ENCODE data around the gene FAM131C.
"Not testable (repeated sequence)": the region's sequence is repeated elsewhere in the genome, so short reads cannot be mapped to it uniquely, and the experiment has no call there.

FAM131C gene

GRCh38 chr1:16041200-16041599, 32.3 kb downstream of the FAM131C start:
- in situ Hi-C loops (cut with MboI; ENCODE audit: low pct_unique_long_range_greater_than_20kb, low sequenced_read_pairs, unreplicated experiment), result no loop called here
- no peak for TF ChIP-seq CTCF (IDR thresholded peaks at IDR 0.05; ENCODE audit: extremely low read depth, insufficient read depth, missing control alignments)
- DNase-seq (ENCODE audit: low spot score), result no peak

GRCh38 chr1:16039871-16040270, 33.6 kb downstream of the FAM131C start:
- in situ Hi-C loops (cut with MboI; ENCODE audit: low pct_unique_long_range_greater_than_20kb, low sequenced_read_pairs, unreplicated experiment); DNase-seq (ENCODE audit: low spot score): not testable (repeated sequence)

GRCh38 chr1:16038620-16038912, 34.9 kb downstream of the FAM131C start:
- DNase-seq (ENCODE audit: low spot score), result no peak
- in situ Hi-C loops (cut with MboI; ENCODE audit: low pct_unique_long_range_greater_than_20kb, low sequenced_read_pairs, unreplicated experiment), result no loop called here
- no peak for TF ChIP-seq CTCF (IDR thresholded peaks at IDR 0.05; ENCODE audit: extremely low read depth, insufficient read depth, missing control alignments)

- in situ Hi-C loops (cut with MboI; ENCODE audit: low pct_unique_long_range_greater_than_20kb, low sequenced_read_pairs, unreplicated experiment); DNase-seq (ENCODE audit: low spot score): not testable (repeated sequence)
These were observed 37.0 kb downstream of the FAM131C start for GRCh38 chr1:16036461-16036860.

- DNase-seq (ENCODE audit: low spot score); in situ Hi-C loops (cut with MboI; ENCODE audit: low pct_unique_long_range_greater_than_20kb, low sequenced_read_pairs, unreplicated experiment): not testable (repeated sequence)
These were observed 40.3 kb downstream of the FAM131C start for GRCh38 chr1:16033103-16033632.

- peak; percentile 96 for TF ChIP-seq CTCF (IDR thresholded peaks at IDR 0.05; ENCODE audit: extremely low read depth, insufficient read depth, missing control alignments)
- peak; percentile 92 for DNase-seq (ENCODE audit: low spot score)
- in situ Hi-C loops (cut with MboI; ENCODE audit: low pct_unique_long_range_greater_than_20kb, low sequenced_read_pairs, unreplicated experiment), result no loop called here
These were observed 40.9 kb downstream of the FAM131C start for GRCh38 chr1:16032388-16033102.

GRCh38 chr1:16031551-16031950, 41.9 kb downstream of the FAM131C start:
- in situ Hi-C loops (cut with MboI; ENCODE audit: low pct_unique_long_range_greater_than_20kb, low sequenced_read_pairs, unreplicated experiment), result no loop called here

GRCh38 chr1:16029288-16029687, 44.2 kb downstream of the FAM131C start:
- no peak for DNase-seq (ENCODE audit: low spot score)
- in situ Hi-C loops (cut with MboI; ENCODE audit: low pct_unique_long_range_greater_than_20kb, low sequenced_read_pairs, unreplicated experiment), result no loop called here
- TF ChIP-seq CTCF (IDR thresholded peaks at IDR 0.05; ENCODE audit: extremely low read depth, insufficient read depth, missing control alignments), result no peak

More at GRCh38 chr1:16031551-16031950, 41.9 kb downstream of the FAM131C start:
- TF ChIP-seq CTCF (IDR thresholded peaks at IDR 0.05; ENCODE audit: extremely low read depth, insufficient read depth, missing control alignments), result no peak
- no peak for DNase-seq (ENCODE audit: low spot score)

GRCh38 chr1:16029003-16029268, 44.5 kb downstream of the FAM131C start:
- DNase-seq (ENCODE audit: low spot score); in situ Hi-C loops (cut with MboI; ENCODE audit: low pct_unique_long_range_greater_than_20kb, low sequenced_read_pairs, unreplicated experiment): not testable (repeated sequence)

All from GM13977 (cell line).